Activated naive CD8-positive, alpha-beta T cell treated with anti-CD3 and anti-CD28 coated beads for 36 hours (primary cell): ENCODE results near the gene HOXD10. TPM values are rescaled to one million over a fixed set of nuclear protein-coding genes. Genes with fewer than 3 reads are reported as not detected.

Experiments
- DNase-seq: peaks from one replicate; pipeline ENCODE4 v3.0.0; 2021
- H3K27ac Mint-ChIP-seq: one replicate; pipeline ENCODE4 v1.8.0; 2022; ENCODE audit warnings: mild to moderate bottlenecking, moderate library complexity, mixed read lengths
- H3K27me3 Mint-ChIP-seq: one replicate; pipeline ENCODE4 v1.8.0; 2022; ENCODE audit warnings: mild to moderate bottlenecking, mixed read lengths
- H3K36me3 Mint-ChIP-seq: one replicate; pipeline ENCODE4 v1.8.0; 2021; ENCODE audit warnings: mild to moderate bottlenecking, mixed read lengths
- H3K4me1 Mint-ChIP-seq: one replicate; pipeline ENCODE4 v1.8.0; 2021; ENCODE audit warnings: mixed read lengths
- H3K4me3 Mint-ChIP-seq: one replicate; pipeline ENCODE4 v1.8.0; 2022; ENCODE audit warnings: mild to moderate bottlenecking, moderate library complexity, mixed read lengths
- H3K9me3 Mint-ChIP-seq: one replicate; pipeline ENCODE4 v1.8.0; 2022; ENCODE audit warnings: mixed read lengths
- total RNA-seq, 2 experiments: library from RNA; stranded (reverse); gene quantifications; one replicate each; pipeline ENCODE4 v1.2.3, GENCODE V29; 2021

HOXD10 gene
- total RNA-seq, 2 experiments from 2014 or later: not detected

DNA sequence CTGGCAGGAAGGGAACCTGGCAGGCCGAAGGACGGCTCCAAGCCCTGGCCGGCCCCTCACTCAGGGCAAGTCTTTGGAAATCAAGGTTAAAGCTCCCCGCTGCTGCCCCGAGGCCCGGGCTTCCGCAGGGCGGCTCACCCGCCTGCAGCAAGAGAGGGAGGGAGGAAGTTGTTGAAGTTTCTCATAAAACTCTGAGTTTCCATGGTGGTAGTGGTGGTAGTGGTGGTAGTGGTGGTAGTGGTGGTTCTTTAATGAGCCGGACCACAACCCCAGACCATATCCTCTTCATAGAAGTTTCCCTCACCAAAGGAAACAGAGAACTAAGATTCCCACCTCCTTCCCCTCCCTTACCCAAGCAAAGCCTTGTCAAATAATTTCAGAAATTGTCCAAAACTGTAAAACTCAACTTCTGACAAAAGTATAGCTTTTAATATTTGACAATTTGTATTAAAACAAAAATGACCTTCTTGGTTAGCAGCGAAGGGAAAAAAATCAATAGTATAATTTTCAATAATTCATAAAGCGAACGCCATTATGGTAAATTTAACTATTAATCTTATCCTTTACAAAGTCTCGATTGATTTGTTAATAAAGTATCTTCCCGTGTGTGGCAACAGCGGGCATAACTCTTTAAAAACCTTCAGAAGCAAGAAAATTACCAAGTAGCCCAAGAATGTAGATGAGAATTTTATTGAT, 1.5 kb upstream of the HOXD10 start:
- H3K4me1 Mint-ChIP-seq: peaks cover 6% of the 10 kb centered on the region
- H3K27ac Mint-ChIP-seq: no peak overlapping the region
- H3K36me3 Mint-ChIP-seq: peaks cover 6% of the 10 kb centered on the region
- DNase-seq: no peak
- peaks cover 13% of the 10 kb centered on the region for H3K9me3 Mint-ChIP-seq
- peaks cover 100% of the 10 kb centered on the region for H3K27me3 Mint-ChIP-seq
- H3K4me3 Mint-ChIP-seq: no peak overlapping the region

DNA sequence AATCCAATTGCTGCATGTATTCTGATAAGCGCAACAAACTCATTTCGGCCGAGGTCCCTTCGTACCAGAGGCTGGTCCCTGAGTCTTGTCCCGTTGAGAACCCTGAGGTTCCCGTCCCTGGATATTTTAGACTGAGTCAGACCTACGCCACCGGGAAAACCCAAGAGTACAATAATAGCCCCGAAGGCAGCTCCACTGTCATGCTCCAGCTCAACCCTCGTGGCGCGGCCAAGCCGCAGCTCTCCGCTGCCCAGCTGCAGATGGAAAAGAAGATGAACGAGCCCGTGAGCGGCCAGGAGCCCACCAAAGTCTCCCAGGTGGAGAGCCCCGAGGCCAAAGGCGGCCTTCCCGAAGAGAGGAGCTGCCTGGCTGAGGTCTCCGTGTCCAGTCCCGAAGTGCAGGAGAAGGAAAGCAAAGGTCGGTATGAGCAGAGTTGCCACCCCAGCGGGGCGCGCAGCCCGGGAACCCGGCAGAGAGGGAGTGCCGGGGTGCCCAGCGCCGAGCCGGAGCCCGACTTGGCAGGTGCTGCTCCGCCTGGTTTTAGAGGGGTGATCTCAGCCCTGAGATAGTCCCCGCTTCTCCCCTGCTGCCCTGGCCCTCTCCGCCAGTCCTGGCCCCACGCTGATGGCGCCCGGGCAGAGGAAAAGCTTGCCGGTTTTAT, 714 bp downstream of the HOXD10 start:
- Mint-ChIP-seq H3K27me3 (peaks cover 98% of the 10 kb centered on the region), H3K4me3 (no peak overlapping the region), H3K9me3 (peaks cover 10% of the 10 kb centered on the region), H3K27ac (no peak overlapping the region), H3K4me1 (peaks cover 3% of the 10 kb centered on the region), H3K36me3 (peaks cover 6% of the 10 kb centered on the region)
- DNase-seq: no peak

DNA sequence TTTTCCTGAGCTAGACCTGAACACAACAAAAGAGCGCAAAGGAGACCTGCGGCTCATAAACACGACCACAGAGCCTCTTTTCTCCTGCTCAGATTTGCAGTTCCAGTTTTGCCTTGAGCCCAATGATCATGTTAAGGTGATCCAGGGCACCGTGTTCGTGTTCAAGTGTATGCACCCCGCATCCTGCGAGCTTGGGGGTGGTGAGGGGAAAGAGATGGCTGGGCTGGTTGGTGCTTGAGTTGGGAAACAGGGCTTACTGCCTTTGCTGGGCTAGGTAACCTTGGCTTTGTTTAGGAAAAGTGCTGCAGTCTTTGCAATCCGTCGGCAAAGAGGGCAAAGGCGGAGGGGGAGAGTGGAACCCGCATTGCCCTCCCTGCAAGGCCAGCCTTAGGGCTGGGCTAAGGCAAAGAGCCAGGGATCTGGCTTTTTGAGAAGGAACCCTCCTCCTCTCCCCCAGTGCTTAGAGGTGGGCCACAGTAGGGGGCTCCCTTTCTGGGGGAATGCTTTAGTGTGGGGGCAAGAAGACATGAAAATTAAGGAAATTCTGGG, 1.3 kb downstream of the HOXD10 start:
- peaks cover 96% of the 10 kb centered on the region for H3K27me3 Mint-ChIP-seq
- H3K27ac Mint-ChIP-seq: no peak overlapping the region
- H3K9me3 Mint-ChIP-seq: peaks cover 10% of the 10 kb centered on the region
- no peak for DNase-seq
- peaks cover 6% of the 10 kb centered on the region for H3K36me3 Mint-ChIP-seq
- peaks cover 3% of the 10 kb centered on the region for H3K4me1 Mint-ChIP-seq
- H3K4me3 Mint-ChIP-seq: no peak overlapping the region

DNA sequence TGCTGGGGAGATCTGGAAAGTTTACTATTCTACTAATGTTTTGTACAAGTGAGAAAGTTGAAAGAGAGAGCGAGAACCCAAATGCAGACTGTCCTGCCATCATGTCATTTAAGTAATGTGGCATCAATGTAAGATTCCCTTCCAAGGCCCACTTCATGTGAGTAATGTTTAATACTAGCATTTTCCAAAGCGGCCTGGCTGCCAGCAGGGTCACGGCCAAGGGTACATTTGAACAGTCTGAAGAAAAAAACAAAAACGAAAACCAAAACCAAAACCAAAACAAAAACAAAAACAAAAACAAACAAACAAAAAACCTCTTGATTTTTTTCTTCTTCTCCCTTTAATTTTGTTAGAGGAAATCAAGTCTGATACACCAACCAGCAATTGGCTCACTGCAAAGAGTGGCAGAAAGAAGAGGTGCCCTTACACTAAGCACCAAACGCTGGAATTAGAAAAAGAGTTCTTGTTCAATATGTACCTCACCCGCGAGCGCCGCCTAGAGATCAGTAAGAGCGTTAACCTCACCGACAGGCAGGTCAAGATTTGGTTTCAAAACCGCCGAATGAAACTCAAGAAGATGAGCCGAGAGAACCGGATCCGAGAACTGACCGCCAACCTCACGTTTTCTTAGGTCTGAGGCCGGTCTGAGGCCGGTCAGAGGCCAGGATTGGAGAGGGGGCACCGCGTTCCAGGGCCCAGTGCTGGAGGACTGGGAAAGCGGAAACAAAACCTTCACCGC, 2.2 kb downstream of the HOXD10 start:
- Mint-ChIP-seq H3K9me3 (peaks cover 8% of the 10 kb centered on the region), H3K4me1 (peaks cover 5% of the 10 kb centered on the region), H3K36me3 (peaks cover 6% of the 10 kb centered on the region), H3K4me3 (no peak overlapping the region), H3K27ac (no peak overlapping the region), H3K27me3 (peaks cover 95% of the 10 kb centered on the region)
- DNase-seq: no peak

DNA sequence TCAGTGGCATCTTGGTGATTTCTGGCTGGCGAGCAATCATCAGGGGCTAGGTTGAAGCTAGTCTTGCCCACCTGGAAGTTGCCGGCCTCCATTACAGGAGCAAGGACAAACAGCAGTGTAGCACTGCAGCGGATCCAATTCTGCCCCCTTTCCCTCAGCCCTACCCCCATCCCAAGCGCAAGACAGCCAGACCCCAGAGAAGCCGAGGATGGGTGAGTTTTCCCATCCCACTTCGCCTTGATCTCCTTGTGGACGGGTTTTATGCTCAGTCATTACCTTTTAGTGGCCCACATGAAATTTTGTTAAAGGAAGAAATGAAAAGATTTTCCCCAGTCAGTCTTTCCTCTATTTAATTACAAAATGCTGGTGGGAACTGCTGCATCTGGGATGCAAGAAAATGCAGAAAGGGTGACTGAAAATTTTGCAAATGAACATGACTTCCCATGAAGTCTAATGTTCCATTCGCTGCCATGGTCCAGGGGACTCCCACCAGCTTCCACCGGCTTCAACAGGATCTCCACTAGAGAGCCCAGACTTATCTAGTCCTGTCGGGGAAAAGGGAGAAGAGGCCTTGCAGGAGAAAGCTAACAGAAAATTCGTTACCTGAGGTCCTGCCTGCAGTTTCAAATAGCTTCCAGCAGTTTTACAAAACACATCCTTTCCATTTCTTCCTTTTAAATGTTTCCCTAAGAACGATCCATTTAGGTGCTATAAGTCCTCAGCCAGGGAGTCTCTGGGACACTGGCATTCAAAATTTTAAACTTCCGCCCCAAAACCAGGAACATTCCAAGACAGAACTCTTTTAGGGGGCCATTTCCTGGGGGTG, 4.0 kb downstream of the HOXD10 start:
- H3K4me1 Mint-ChIP-seq: peaks cover 7% of the 10 kb centered on the region
- peaks cover 95% of the 10 kb centered on the region for H3K27me3 Mint-ChIP-seq
- H3K27ac Mint-ChIP-seq: no peak overlapping the region
- no peak for DNase-seq
- peaks cover 6% of the 10 kb centered on the region for H3K36me3 Mint-ChIP-seq
- peaks cover 6% of the 10 kb centered on the region for H3K9me3 Mint-ChIP-seq
- no peak overlapping the region for H3K4me3 Mint-ChIP-seq

DNA sequence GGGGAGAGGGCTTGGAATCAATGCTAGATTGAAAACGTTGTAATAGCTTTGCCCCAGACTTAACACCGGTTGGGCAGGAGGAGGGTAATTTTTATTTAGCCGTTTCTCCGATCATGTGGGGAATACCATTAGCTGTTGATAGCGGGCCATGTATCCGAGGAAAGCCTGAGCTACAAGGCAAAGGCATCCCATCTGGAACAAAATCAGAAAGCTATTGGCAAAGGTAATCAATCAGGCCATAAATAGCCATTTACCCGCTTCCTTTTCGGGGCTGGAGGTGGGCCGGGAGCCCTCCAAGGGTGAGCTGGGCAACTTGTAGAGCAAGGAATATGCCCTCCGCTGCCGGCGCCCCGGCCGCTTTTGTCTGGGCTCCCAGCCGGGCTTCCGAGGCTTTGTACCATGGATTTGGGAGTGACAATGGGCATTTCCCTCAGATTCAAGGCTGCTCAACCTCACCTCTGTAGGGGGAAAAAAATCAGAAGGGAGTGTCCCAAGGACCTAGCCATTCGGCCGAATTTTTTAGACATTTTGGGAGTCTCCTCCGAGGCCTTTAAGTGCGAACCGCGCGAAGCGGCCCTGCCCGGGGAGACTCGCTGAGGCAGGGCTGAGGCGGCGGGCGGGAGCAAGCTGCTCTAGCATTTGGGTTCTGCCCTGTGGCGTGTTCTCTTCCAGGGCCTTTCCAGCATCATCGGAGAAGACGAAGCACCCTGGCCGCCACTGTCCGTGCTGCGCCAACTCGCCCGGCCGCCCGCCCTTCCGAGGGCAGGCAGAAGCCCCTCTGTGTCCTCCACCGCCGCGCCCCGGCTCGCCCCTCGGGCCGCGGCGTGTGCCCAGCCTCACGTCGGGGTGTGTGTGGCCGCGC, 4.8 kb downstream of the HOXD10 start:
- no peak overlapping the region for H3K27ac Mint-ChIP-seq
- peaks cover 95% of the 10 kb centered on the region for H3K27me3 Mint-ChIP-seq
- peaks cover 7% of the 10 kb centered on the region for H3K4me1 Mint-ChIP-seq
- H3K9me3 Mint-ChIP-seq: peaks cover 5% of the 10 kb centered on the region
- no peak overlapping the region for H3K4me3 Mint-ChIP-seq
- H3K36me3 Mint-ChIP-seq: peaks cover 6% of the 10 kb centered on the region
- no peak for DNase-seq

DNA sequence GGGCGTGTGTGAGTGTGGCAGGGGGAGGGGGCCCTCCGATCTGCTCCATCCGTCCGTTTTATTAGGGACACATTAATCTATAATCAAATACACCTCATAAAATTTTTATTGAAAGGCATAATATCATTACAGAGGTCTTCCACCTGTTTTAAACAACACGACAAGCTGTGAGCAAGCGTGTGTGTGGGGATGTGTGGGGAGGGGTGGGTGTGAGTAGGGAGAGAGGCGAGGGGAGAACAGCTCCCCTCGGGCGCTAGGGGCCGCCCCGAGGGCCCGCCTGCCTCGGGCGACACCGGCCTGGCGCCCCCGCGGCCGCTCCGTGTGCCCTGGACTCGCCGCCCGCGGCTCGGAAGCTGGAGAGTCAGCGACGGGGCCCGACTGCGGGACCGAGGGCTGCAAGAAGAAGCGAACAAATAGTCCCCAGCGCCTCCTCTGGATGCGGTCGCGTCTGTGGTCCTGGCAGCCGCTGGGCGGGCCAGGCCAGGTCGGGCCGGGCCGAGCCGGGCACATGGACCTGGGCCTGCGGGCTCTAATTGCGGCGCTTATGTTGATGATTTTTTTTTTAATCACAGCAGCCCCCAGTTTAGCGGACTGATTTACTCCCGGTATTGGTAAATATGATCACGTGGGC, 5.6 kb downstream of the HOXD10 start:
- H3K9me3 Mint-ChIP-seq: peaks cover 2% of the 10 kb centered on the region
- H3K4me3 Mint-ChIP-seq: peak overlapping the region; percentile 57

DNA sequence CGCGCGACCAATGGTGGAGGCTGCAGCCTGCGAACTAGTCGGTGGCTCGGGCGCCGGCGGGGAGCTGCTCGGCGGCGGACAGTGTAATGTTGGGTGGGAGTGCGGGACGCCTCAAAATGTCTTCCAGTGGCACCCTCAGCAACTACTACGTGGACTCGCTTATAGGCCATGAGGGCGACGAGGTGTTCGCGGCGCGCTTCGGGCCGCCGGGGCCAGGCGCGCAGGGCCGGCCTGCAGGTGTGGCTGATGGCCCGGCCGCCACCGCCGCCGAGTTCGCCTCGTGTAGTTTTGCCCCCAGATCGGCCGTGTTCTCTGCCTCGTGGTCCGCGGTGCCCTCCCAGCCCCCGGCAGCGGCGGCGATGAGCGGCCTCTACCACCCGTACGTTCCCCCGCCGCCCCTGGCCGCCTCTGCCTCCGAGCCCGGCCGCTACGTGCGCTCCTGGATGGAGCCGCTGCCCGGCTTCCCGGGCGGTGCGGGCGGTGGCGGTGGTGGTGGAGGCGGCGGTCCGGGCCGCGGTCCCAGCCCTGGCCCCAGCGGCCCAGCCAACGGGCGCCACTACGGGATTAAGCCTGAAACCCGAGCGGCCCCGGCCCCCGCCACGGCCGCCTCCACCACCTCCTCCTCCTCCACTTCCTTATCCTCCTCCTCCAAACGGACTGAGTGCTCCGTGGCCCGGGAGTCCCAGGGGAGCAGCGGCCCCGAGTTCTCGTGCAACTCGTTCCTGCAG, 6.3 kb downstream of the HOXD10 start, which contains the start of gene HOXD9:
HOXD9 (plus strand) TSS at position 37 of the 728 bp plus-strand sequence; CDS start at position 87, 50 bp downstream.
- H3K27me3 Mint-ChIP-seq: peaks cover 95% of the 10 kb centered on the region
- peaks cover 9% of the 10 kb centered on the region for H3K4me1 Mint-ChIP-seq
- DNase-seq: no peak
- peak within 1 kb of the TSS; percentile 57 for H3K4me3 Mint-ChIP-seq
- H3K27ac Mint-ChIP-seq: no peak within 1 kb of the TSS
- peaks cover 2% of the 10 kb centered on the region for H3K36me3 Mint-ChIP-seq
- H3K9me3 Mint-ChIP-seq: peaks cover 2% of the 10 kb centered on the region

More for the DNA sequence above, 5.6 kb downstream of the HOXD10 start:
- no peak for DNase-seq
- peaks cover 2% of the 10 kb centered on the region for H3K36me3 Mint-ChIP-seq
- no peak overlapping the region for H3K27ac Mint-ChIP-seq
- H3K4me1 Mint-ChIP-seq: peaks cover 9% of the 10 kb centered on the region
- peaks cover 95% of the 10 kb centered on the region for H3K27me3 Mint-ChIP-seq

DNA sequence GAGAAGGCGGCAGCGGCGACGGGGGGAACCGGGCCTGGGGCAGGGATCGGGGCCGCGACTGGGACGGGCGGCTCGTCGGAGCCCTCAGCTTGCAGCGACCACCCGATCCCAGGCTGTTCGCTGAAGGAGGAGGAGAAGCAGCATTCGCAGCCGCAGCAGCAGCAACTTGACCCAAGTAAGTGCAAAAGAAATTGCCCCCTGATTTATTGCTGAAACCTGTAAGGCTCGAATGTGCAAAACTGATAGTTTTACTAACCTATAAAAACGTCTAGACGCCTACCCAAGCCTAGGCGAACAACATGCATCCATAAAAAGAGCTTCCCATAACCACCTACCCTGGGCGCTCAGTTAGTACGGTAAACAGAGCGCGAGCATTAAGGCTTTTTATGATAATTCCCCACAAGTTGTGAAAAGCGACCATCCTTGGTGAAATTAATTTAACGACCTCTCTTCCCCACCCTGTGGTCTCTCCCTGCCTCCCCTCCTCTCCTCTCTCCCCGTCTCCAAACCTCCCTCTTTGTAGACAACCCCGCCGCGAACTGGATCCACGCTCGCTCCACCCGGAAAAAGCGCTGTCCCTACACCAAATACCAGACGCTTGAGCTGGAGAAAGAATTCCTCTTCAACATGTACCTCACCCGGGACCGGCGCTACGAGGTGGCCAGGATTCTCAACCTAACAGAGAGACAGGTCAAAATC, 7.0 kb downstream of the HOXD10 start:
- H3K36me3 Mint-ChIP-seq: peaks cover 2% of the 10 kb centered on the region
- peak overlapping the region; percentile 29 for H3K4me3 Mint-ChIP-seq
- peaks cover 95% of the 10 kb centered on the region for H3K27me3 Mint-ChIP-seq
- H3K4me1 Mint-ChIP-seq: peaks cover 14% of the 10 kb centered on the region
- DNase-seq: no peak
- H3K27ac Mint-ChIP-seq: no peak overlapping the region
- peaks cover 2% of the 10 kb centered on the region for H3K9me3 Mint-ChIP-seq

DNA sequence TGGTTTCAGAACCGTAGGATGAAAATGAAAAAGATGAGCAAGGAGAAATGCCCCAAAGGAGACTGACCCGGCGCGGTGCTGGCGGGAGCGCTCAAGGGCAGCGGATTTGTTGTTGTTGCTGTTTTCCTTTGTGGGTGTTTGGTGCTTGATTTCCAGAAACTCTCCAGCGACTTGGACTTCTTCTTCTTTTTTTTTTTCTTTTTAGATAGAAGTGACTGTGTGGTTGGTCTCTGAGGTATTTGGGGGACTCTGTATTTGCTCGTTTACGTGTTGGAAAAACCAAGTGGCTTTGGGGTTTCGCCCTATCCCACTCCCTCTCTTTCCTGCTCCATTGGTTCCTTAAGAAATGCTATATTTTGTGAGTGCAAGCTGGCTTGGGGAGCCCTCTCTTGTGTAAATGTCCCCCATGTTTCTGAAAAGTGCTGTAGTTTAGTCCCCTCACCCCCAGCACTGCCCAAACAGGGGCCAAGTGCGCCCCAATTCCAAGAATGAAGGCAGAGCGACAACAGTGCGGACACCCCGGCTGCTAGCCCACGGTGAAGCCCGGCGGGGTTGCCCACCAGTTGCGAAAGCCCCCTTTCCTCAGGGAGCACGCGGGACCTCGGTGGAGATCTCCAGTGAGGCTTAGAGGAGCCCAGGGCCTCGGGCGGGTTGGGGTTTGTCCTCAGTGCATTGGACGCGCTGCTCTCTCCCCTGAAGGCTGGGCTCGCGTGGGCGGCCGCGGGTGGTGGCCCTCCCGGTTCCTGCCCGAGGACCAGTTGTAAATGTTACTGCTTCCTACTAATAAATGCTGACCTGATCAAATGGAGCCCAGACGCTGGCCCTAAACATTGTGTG, 7.8 kb downstream of the HOXD10 start:
- no peak overlapping the region for H3K27ac Mint-ChIP-seq
- H3K27me3 Mint-ChIP-seq: peaks cover 95% of the 10 kb centered on the region
- DNase-seq: no peak

DNA sequence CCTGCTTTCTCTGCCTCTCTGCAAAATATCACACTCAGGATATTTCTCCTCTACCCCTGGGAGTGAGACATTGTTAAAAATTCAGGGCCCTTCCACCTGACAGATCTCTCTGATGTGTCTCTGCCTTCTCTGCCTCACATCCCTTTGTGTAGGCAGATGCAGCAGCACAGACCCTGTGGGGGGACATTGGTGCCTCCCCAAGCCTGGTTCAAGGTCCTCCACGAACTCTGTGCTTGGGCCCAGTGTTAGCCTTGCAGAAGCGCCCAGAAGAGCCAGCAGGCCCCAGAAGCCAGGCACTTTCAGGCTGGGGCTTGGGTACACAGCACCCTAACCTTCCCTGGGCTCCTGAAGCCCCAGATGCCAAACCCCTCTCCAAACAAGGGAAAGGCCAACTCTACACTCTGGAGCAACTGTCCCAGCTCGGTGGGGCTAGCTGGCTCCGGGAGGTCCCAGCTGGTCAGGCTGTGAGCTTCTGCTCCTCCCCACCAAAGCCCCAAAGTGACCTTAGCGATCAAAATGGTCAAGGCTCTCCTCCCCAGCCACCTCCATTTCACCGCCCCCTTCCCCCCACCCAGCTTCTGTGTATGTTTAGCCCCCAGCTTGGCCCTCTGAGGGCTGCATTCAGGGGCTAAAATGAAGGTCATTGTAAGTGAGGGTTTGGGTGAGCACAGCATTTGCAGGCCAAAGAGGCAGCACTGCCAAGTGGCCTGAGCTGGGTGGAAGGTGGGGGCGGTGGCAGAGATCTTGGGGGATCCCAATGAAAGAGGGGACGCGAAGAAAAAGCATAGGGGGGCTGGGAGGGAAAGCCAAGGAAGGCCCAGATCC, 8.6 kb downstream of the HOXD10 start:
- H3K9me3 Mint-ChIP-seq: no peaks in the 10 kb centered on the region
- peaks cover 87% of the 10 kb centered on the region for H3K27me3 Mint-ChIP-seq
- no peak overlapping the region for H3K27ac Mint-ChIP-seq
- DNase-seq: no peak
- no peaks in the 10 kb centered on the region for H3K36me3 Mint-ChIP-seq
- H3K4me3 Mint-ChIP-seq: no peak overlapping the region
- H3K4me1 Mint-ChIP-seq: peaks cover 18% of the 10 kb centered on the region

More for the DNA sequence above, 7.8 kb downstream of the HOXD10 start:
- Mint-ChIP-seq H3K4me1 (peaks cover 18% of the 10 kb centered on the region), H3K4me3 (peak overlapping the region; percentile 29), H3K36me3 (no peaks in the 10 kb centered on the region), H3K9me3 (no peaks in the 10 kb centered on the region)
